Stimulated activated naive CD8-positive, alpha-beta T cell treated with anti-CD3 and anti-CD28 coated beads, Interleukin-15, Interleukin-2, amounts not matched to agents 100 ng/mL and 50 ng/mL, for 24 hours (primary cell): ENCODE results near the gene FIG4.

ENCODE experiments used
- H3K27ac Mint-ChIP-seq: one replicate; pipeline ENCODE4 v1.8.0; 2021; ENCODE audit warnings: mild to moderate bottlenecking, mixed read lengths
- H3K27me3 Mint-ChIP-seq: one replicate; pipeline ENCODE4 v1.8.0; 2021; ENCODE audit warnings: mixed read lengths
- H3K36me3 Mint-ChIP-seq: one replicate; pipeline ENCODE4 v1.8.0; 2021; ENCODE audit warnings: low read depth, mixed read lengths
- H3K4me1 Mint-ChIP-seq: one replicate; pipeline ENCODE4 v1.8.0; 2021; ENCODE audit warnings: low read depth, mixed read lengths
- H3K4me3 Mint-ChIP-seq: one replicate; pipeline ENCODE4 v1.8.0; 2021; ENCODE audit warnings: mild to moderate bottlenecking, mixed read lengths
- H3K9me3 Mint-ChIP-seq: one replicate; pipeline ENCODE4 v1.8.0; 2021; ENCODE audit warnings: mixed read lengths

The FIG4 gene

DNA sequence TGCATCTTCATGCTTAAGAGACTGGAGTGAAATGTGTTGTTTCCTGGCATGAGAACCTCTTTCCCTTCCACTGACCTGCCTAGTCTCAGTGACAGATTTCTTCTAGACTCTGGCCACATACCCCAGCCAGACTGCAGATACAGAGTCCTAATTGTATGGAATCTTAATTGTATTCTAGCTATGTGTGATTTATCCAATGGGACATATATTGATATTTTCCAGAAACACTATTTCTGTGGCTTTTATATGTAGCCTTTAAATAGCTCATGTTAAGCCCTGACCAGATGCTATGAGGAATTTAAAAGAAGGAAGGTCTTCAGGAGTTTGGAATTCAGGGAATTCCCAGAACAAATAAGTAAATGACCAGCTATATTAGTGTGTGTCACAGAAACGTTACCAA lies 99.0 kb downstream of the FIG4 start:
- H3K4me3 Mint-ChIP-seq = no peak overlapping the region

DNA sequence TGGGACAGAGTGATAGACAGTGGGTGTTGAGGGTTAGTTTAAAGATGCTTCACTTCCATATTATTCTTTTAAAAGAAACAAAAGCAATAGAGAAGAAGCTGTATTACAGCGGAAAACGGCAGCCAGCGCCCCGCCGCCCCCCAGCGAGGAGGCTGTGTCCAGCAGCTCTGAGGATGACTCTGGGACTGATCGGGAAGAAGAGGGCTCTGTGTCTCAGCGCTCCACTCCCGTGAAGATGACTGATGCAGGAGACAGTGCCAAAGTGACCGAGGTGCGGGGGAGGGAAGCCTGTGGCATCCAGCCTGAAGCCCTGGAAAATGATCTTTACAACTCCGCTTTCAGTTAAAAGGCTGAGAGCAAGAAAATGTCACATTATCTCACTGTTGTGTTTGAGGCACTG lies 100.2 kb downstream of the FIG4 start:
- no peaks in the 10 kb centered on the region for H3K27me3 Mint-ChIP-seq
- H3K4me3 Mint-ChIP-seq = no peak overlapping the region
- H3K36me3 Mint-ChIP-seq = peaks cover 21% of the 10 kb centered on the region
- H3K9me3 Mint-ChIP-seq = no peaks in the 10 kb centered on the region
- H3K4me1 Mint-ChIP-seq = peaks cover 3% of the 10 kb centered on the region
- H3K27ac Mint-ChIP-seq = no peak overlapping the region

More for the DNA sequence above, 99.0 kb downstream of the FIG4 start:
- H3K27me3 Mint-ChIP-seq = no peaks in the 10 kb centered on the region
- H3K4me1 Mint-ChIP-seq = peaks cover 3% of the 10 kb centered on the region
- H3K27ac Mint-ChIP-seq = no peak overlapping the region
- peaks cover 28% of the 10 kb centered on the region for H3K36me3 Mint-ChIP-seq
- H3K9me3 Mint-ChIP-seq = no peaks in the 10 kb centered on the region

DNA sequence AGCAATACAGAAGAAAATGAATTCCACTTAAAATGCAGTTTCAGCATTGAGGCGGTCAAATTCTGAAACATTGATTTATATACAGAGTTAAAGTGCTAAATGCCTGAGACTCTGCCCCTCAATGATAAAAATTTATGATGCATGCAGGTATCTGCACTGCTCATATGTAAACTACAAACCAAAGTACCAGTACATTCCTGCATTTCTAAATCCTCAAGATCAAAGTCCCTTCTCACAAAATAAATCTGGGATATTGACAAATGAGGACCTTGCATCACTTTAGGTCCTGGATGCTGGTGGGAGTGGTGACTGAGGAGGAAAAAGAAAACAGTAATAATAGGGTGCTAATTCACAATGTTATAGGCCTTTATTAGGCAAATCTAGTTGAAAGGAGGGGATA lies 101.9 kb downstream of the FIG4 start:
- H3K9me3 Mint-ChIP-seq = no peaks in the 10 kb centered on the region
- H3K36me3 Mint-ChIP-seq = peaks cover 20% of the 10 kb centered on the region
- H3K27me3 Mint-ChIP-seq = no peaks in the 10 kb centered on the region
- peaks cover 3% of the 10 kb centered on the region for H3K4me1 Mint-ChIP-seq
- H3K27ac Mint-ChIP-seq = no peak overlapping the region
- H3K4me3 Mint-ChIP-seq = no peak overlapping the region

DNA sequence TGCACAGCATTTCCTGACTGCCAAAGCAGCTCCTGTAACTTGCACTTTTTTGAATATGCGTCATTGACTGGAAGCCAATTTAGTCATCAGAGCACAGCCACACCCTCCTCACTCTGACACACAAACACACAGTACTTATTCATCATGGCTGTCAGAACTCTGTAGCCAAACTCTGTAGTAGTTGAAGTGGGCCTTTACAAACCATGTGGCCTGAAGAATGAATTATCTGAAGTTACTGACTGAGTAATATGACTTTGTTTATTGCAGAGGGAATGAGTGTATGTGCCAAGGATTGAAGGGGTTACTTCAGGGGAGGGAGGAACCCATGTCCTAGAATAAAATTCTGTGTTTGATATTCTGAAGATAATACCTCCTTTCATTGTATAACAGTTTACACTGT lies 102.7 kb downstream of the FIG4 start:
- H3K4me1 Mint-ChIP-seq = peaks cover 3% of the 10 kb centered on the region
- no peak overlapping the region for H3K27ac Mint-ChIP-seq
- peaks cover 21% of the 10 kb centered on the region for H3K36me3 Mint-ChIP-seq
- no peaks in the 10 kb centered on the region for H3K27me3 Mint-ChIP-seq
- no peaks in the 10 kb centered on the region for H3K9me3 Mint-ChIP-seq
- H3K4me3 Mint-ChIP-seq = no peak overlapping the region

DNA sequence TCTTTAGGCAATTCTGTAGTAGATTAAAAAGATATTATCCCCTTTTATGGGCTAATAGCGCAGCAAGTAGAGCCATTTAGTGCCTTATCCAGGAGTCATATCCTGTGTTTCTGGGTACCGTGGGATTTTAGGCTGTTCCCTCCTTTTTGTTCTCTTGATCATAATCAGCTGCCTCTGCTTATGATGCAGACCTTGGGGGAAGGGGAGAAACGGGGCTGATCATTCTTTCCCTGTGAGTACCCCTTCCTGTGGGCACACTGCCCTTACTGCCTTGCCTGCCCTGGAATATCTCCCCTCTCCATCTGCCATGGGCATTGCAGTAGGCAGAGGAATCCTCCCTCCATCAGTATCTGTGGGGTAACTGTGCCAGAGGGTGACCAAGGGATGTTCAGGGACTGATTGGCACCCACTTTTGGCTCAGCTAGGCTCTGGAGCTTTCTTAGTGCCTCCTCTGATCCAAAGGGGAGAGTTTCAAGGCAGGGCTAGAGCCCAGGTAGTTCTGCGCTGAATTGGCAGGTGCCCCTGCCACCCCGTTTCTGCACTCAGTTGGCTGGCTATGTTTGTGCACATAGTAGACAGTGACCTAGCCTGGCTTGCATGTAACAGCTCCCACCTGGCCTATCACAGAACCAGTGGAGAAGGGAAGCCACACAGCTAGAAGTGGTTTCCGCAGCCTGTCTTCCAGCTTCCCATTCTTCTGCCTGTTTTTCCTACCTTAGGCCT lies 103.3 kb downstream of the FIG4 start:
- no peaks in the 10 kb centered on the region for H3K9me3 Mint-ChIP-seq
- no peak overlapping the region for H3K4me3 Mint-ChIP-seq
- H3K4me1 Mint-ChIP-seq = peaks cover 3% of the 10 kb centered on the region
- H3K27me3 Mint-ChIP-seq = no peaks in the 10 kb centered on the region
- H3K36me3 Mint-ChIP-seq = peaks cover 24% of the 10 kb centered on the region
- H3K27ac Mint-ChIP-seq = no peak overlapping the region

DNA sequence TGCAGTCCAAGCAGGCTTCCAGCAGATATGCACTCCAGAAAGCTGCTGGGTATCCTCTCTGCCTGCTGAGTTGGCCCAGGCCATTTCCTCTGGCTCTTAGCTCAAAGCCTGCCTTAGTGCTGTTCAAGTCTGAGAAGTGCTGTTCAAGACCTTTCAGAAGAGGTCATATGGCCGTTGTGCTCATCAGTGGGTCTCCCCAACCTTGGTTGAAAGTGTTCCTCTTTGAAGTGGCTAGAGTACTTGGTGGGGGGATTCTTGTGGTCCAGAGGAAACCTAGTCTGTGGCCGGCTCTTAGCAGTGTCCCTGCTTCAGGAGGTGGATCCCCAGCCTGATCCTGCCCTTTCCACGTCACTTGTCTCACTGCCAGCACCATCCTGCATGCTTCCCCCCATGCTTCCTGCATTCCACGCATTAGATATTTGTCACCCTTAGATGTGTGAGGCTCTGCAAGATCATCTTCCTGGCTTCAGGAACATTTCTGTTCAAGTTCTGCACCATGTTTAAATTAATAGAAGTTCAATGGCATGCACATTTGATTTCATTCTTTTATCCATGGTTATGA lies 105.0 kb downstream of the FIG4 start:
- H3K36me3 Mint-ChIP-seq = peaks cover 19% of the 10 kb centered on the region
- no peaks in the 10 kb centered on the region for H3K27me3 Mint-ChIP-seq
- no peak overlapping the region for H3K27ac Mint-ChIP-seq
- peaks cover 3% of the 10 kb centered on the region for H3K4me1 Mint-ChIP-seq
- H3K9me3 Mint-ChIP-seq = no peaks in the 10 kb centered on the region
- no peak overlapping the region for H3K4me3 Mint-ChIP-seq

DNA sequence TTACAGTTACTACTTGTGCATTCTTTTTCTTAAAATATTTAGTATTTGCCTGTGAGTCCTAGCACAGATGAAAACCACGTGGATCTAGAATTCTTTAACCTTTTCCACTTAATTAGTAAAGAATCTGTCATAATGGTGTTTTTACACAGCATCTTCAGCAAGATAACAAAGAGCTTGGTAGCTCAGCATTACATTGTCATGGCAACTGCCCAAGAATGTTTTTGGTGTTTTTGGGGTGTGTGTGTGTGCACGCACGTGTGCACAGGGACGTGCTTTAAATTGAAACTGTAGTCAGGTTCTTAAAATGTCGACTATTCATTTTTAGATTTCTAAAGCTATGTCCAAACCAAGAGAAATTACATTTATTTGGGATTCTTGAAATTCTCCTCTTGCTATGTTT lies 108.0 kb downstream of the FIG4 start:
- Mint-ChIP-seq H3K27me3 (no peaks in the 10 kb centered on the region), H3K27ac (no peak overlapping the region), H3K9me3 (no peaks in the 10 kb centered on the region), H3K36me3 (peaks cover 23% of the 10 kb centered on the region), H3K4me1 (peaks cover 4% of the 10 kb centered on the region), H3K4me3 (no peak overlapping the region)

DNA sequence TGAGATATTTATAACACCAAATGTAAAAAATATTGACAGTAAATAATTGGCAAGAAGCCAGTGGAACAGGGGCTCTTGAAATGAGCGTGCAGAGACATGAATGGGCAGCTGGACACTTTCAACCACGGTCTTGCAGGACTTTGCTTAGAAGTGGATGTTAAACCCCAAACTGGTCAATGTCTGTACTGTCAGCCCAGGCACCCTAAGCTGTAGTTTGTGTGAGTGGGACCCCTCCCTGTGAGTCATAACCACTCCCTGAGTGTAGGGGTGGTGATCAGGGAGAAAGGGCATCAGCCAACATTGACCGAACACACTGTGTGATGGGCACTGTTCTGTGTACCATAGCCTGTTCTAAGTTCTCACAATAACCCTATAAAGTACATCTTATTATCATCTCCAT lies 108.6 kb downstream of the FIG4 start:
- Mint-ChIP-seq H3K27ac (no peak overlapping the region), H3K36me3 (peaks cover 24% of the 10 kb centered on the region), H3K4me1 (peaks cover 5% of the 10 kb centered on the region), H3K4me3 (no peak overlapping the region), H3K27me3 (no peaks in the 10 kb centered on the region), H3K9me3 (no peaks in the 10 kb centered on the region)

DNA sequence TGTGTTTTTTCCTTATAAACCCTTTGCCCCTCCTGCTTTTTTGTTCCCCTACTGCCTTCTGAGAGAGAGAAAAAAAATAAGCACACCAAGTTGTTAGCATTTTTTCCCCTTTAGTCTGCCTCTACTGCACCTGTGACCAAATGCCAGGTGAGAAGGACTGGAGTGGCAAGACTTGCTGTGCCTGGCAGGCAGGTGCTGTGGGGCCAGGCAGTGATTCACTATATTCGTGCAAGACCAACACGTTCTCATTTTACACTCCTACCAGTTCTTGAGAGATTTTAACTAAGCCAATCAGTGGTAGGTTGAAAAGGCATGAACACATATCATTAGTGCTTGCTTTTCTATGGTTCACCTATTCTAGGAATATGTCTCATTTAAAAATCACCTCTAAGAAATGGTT lies 109.7 kb downstream of the FIG4 start:
- Mint-ChIP-seq H3K27ac (no peak overlapping the region), H3K4me3 (no peak overlapping the region), H3K27me3 (no peaks in the 10 kb centered on the region), H3K36me3 (peaks cover 30% of the 10 kb centered on the region), H3K9me3 (no peaks in the 10 kb centered on the region), H3K4me1 (peaks cover 5% of the 10 kb centered on the region)

DNA sequence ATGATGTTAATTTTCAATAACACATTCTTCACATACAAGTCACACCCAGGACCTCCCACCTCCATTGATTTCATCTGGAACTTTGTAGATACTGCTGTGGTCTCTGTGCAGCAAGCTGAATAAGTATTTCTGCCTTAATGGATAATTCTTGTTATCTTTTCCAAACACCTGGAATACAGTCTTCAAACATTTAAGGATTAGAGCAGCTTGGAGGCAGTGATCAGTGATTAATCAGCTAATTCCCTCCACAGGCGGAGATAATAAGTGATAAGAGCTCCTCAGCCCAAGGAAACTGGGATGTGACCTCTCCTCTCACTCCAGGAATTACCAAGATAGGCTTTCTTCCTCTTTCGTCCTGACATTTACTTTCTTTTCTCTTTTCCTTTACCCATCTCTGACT lies 110.7 kb downstream of the FIG4 start:
- H3K27ac Mint-ChIP-seq = no peak overlapping the region
- H3K36me3 Mint-ChIP-seq = peaks cover 36% of the 10 kb centered on the region

DNA sequence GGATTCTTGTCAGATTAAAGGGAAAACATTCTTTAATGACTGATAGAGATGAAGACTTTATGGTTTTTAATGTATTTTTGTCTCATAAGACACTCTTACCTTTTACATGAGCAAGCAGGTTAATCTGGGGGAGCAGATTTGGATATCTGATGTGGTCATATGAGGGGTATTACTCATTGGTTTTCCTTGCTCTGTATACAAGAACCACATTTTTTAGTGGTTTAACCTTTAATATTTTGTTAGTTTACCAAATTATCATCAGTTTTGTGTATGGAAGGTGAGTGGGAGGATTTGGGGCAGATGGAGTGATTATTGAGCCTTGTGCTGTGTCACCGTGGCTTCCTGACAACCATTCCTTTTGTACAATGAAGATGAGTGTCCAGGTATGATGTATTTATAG lies 112.9 kb downstream of the FIG4 start:
- H3K4me1 Mint-ChIP-seq = peaks cover 9% of the 10 kb centered on the region
- H3K4me3 Mint-ChIP-seq = no peak overlapping the region
- H3K27me3 Mint-ChIP-seq = no peaks in the 10 kb centered on the region
- H3K9me3 Mint-ChIP-seq = no peaks in the 10 kb centered on the region
- H3K27ac Mint-ChIP-seq = no peak overlapping the region
- H3K36me3 Mint-ChIP-seq = peaks cover 34% of the 10 kb centered on the region

More for the DNA sequence above, 110.7 kb downstream of the FIG4 start:
- Mint-ChIP-seq H3K27me3 (no peaks in the 10 kb centered on the region), H3K4me3 (no peak overlapping the region), H3K4me1 (peaks cover 5% of the 10 kb centered on the region), H3K9me3 (no peaks in the 10 kb centered on the region)

DNA sequence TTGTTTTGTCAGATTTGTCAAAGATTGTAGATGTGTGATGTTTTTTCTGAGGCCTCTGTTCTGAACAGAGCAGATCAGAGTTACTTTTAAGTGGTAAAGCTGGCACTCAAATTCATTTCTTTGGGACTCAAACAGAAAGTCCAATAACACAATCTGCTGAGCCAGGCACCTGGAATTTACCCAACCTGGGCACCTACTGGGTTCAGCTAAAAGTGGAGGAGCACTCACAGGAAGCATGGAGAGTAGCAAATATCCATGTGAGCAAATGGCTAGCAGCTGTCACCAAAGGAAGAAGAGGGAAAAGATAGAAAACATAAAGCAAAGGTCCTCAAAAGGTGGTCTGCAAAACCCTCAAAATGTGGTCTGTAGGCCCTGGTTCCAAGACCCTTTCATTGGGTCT lies 116.8 kb downstream of the FIG4 start:
- Mint-ChIP-seq H3K4me1 (peaks cover 9% of the 10 kb centered on the region), H3K36me3 (peaks cover 21% of the 10 kb centered on the region), H3K27ac (no peak overlapping the region)

DNA sequence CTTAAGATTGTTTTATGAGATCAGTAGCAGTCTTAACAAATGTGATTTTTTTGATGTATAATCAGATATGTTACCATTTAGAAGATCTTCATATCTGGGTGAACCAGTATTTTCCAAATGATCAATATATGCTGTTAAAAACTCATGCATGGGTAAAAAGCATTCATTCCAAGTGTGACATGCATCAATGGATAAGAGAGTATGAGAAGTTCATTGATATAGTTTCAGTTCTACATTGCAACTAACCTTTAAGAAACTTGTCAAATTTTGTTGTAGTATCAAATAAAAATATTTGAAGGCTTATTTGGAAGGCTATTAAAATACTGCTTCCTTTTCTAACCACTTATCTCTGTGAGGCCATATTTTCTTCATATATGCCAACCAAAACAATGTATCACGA lies 117.7 kb downstream of the FIG4 start:
- Mint-ChIP-seq H3K27ac (no peak overlapping the region), H3K36me3 (peaks cover 27% of the 10 kb centered on the region)

More for the DNA sequence above, 116.8 kb downstream of the FIG4 start:
- no peak overlapping the region for H3K4me3 Mint-ChIP-seq
- no peaks in the 10 kb centered on the region for H3K9me3 Mint-ChIP-seq
- H3K27me3 Mint-ChIP-seq = no peaks in the 10 kb centered on the region

DNA sequence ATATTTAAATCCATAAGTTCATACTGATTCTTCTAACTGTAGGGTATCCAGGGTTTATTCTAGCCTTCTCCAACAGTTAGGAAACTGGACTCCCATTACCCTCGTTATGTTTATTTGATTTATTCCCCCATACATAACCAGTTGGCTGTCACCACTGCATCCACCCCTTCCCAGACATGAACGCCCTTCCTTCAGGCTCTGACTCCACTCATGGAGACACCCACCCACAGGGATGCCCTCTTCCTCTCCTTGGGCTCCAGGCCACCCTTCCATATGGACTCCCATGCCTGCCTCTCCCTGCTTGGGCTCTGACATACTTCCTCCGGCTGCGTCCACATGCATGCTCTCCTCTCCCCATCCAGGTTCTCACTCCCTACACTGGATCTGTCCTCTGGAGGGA lies 124.0 kb downstream of the FIG4 start:
- Mint-ChIP-seq H3K9me3 (no peaks in the 10 kb centered on the region), H3K4me3 (no peak overlapping the region), H3K27ac (no peak overlapping the region), H3K36me3 (peaks cover 14% of the 10 kb centered on the region), H3K4me1 (no peaks in the 10 kb centered on the region), H3K27me3 (no peaks in the 10 kb centered on the region)

More for the DNA sequence above, 117.7 kb downstream of the FIG4 start:
- Mint-ChIP-seq H3K9me3 (no peaks in the 10 kb centered on the region), H3K4me3 (no peak overlapping the region), H3K27me3 (no peaks in the 10 kb centered on the region), H3K4me1 (peaks cover 7% of the 10 kb centered on the region)

DNA sequence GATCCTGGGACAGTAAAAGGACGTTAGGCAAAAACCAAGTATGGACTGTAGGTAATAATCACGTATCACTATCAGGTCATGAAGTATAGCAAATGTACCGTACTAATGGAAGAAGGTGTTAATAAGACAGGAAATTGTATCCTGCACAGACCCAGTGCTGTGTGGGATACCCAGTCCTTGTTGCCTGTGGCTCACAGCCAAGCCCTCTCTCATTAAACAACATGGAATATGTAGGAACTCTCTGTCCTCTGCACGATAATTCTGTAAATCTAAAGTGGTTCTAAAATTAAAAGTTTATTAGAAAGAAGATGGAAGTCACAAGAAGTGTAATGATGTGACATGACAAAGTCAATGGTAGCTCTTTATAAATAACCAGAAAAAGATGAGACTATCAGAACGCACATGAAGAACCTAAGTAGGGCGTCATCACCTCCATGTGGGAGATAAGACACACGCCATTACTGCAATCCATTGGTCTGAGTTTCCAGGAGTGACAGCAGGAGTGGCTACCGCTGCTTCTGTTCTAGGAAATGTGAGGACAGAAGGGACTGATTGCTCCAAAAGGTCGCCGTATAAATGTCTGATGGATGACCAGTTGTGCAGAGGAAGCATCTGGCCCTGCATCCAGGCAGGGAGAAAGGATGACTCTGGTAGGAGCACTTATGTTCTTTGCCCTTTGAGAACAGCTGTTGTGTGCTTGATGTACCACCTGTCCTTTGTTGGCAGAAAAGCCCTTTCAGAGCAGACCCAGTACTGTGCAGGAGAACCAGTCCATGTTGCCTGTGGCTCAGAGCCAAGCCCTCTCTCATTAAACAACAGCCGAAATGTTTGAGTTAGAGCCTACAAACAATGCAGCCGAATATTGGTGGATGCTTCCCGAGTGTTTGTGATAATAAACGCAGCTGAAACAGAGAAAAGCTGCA lies 125.6 kb downstream of the FIG4 start:
- Mint-ChIP-seq H3K36me3 (peaks cover 14% of the 10 kb centered on the region), H3K4me3 (no peak overlapping the region)

More for the DNA sequence above, 125.6 kb downstream of the FIG4 start:
- no peaks in the 10 kb centered on the region for H3K9me3 Mint-ChIP-seq
- H3K27me3 Mint-ChIP-seq = no peaks in the 10 kb centered on the region
- H3K27ac Mint-ChIP-seq = no peak overlapping the region
- peaks cover 6% of the 10 kb centered on the region for H3K4me1 Mint-ChIP-seq
